GM12892 (cell line): ENCODE data around the gene SLC22A12. TPM values are rescaled to one million over a fixed set of nuclear protein-coding genes. Genes with fewer than 3 reads are reported as not detected.

Experiments
- DNase-seq: peaks from one replicate; pipeline ENCODE4 v3.0.0; 2011; ENCODE audit not compliant: insufficient read length
- FAIRE-seq: peaks from 2 replicates; lab custom pipeline; 2011; peaks lifted over from hg19 to GRCh38; lab: Jason Lieb, UNC
- POLR2A ChIP-seq: IDR thresholded peaks from 2 replicates; pipeline ENCODE4 v1.6.1; 2011; ENCODE audit warnings: low read depth, low read length, control low read depth
- POLR2AphosphoS5 ChIP-seq: IDR thresholded peaks from 2 replicates; pipeline ENCODE4 v1.6.1; 2011; ENCODE audit warnings: low read depth, low read length, control low read depth
- TAF1 ChIP-seq: IDR thresholded peaks from 2 replicates; pipeline ENCODE4 v1.6.1; 2011; ENCODE audit warnings: low read depth, mild to moderate bottlenecking, control low read depth, low read length, borderline replicate concordance
- polyA plus RNA-seq: library from polyadenylated mRNA; unstranded; fragments of >200 nt; gene quantifications from one replicate; pipeline ENCODE4 v1.2.1, GENCODE V29; 2012; ENCODE audit warnings: missing spikeins, inconsistent platforms; ENCODE audit not compliant: missing spikeins

The SLC22A12 gene
- polyA plus RNA-seq = not detected

- no peak for TF ChIP-seq POLR2AphosphoS5
- no peak for TF ChIP-seq TAF1
- no peak for TF ChIP-seq POLR2A
- DNase-seq (no peak), FAIRE-seq (no peak)
Observed at GRCh38 chr11:64590763-64591221, at the start of gene SLC22A12. TSS of gene SLC22A12 (plus strand) at chr11:64591220. CDS start at chr11:64591557, 337 bp downstream.

GRCh38 chr11:64542172-64543125 lies 48.6 kb upstream of the SLC22A12 start:
- DNase-seq = no peak
- TF ChIP-seq POLR2AphosphoS5 = no peak
- no peak for FAIRE-seq

- no peak for TF ChIP-seq TAF1
- no peak for FAIRE-seq
- DNase-seq = no peak
Observed at GRCh38 chr11:64543818-64544217, 47.2 kb upstream of the SLC22A12 start.

- no peak for TF ChIP-seq TAF1
- TF ChIP-seq POLR2AphosphoS5 = no peak
- TF ChIP-seq POLR2A = no peak
- DNase-seq = no peak
- no peak for FAIRE-seq
Observed at GRCh38 chr11:64544616-64545296, 46.3 kb upstream of the SLC22A12 start.

GRCh38 chr11:64545619-64546018 lies 45.4 kb upstream of the SLC22A12 start:
- TF ChIP-seq POLR2AphosphoS5 (no peak), POLR2A (no peak), TAF1 (no peak)
- FAIRE-seq (no peak), DNase-seq (no peak)

GRCh38 chr11:64546176-64546575 lies 44.8 kb upstream of the SLC22A12 start:
- FAIRE-seq = no peak
- TF ChIP-seq POLR2A (no peak), POLR2AphosphoS5 (no peak), TAF1 (no peak)
- DNase-seq = no peak

GRCh38 chr11:64546600-64546999 lies 44.4 kb upstream of the SLC22A12 start:
- TF ChIP-seq POLR2AphosphoS5 (no peak), POLR2A (no peak), TAF1 (no peak)
- DNase-seq (no peak), FAIRE-seq (no peak)

- FAIRE-seq (no peak), DNase-seq (no peak)
- no peak for TF ChIP-seq TAF1
- TF ChIP-seq POLR2A = no peak
- TF ChIP-seq POLR2AphosphoS5 = no peak
Observed at GRCh38 chr11:64549969-64550368, 41.1 kb upstream of the SLC22A12 start.

- TF ChIP-seq POLR2A (no peak), TAF1 (no peak), POLR2AphosphoS5 (no peak)
- DNase-seq = peak; percentile 52
- FAIRE-seq = peak; percentile 53
Observed at GRCh38 chr11:64553554-64554201, 37.3 kb upstream of the SLC22A12 start.

- DNase-seq (no peak), FAIRE-seq (no peak)
- TF ChIP-seq POLR2A (no peak), TAF1 (no peak), POLR2AphosphoS5 (no peak)
Observed at GRCh38 chr11:64556044-64556720, 34.8 kb upstream of the SLC22A12 start.

GRCh38 chr11:64556721-64557250 lies 34.2 kb upstream of the SLC22A12 start:
- TF ChIP-seq POLR2A = no peak
- TF ChIP-seq POLR2AphosphoS5 = no peak
- no peak for TF ChIP-seq TAF1
- DNase-seq (no peak), FAIRE-seq (no peak)
